Activated naive CD4-positive, alpha-beta T cell treated with Interleukin-2 at 50 U/mL for 16 hours (primary cell): Measurements from ENCODE around the gene SUMO2.
A peak's percentile ranks its signal among the peaks of the same experiment; 100 is the strongest.
"Not testable (repeated sequence)": the region's sequence is repeated elsewhere in the genome, so short reads cannot be mapped to it uniquely, and the experiment has no call there.

ENCODE experiments used
- DNase-seq: peaks from one replicate; pipeline ENCODE4 v3.0.0-alpha.2; 2020

SUMO2 gene

GRCh38 chr17:75181608-75182318, 996 bp downstream of the SUMO2 start:
- DNase-seq, result peak; percentile 57

- no peak for DNase-seq
Measured at GRCh38 chr17:75181110-75181509, 1.6 kb downstream of the SUMO2 start.

GRCh38 chr17:75178453-75178852, 4.3 kb downstream of the SUMO2 start:
- no peak for DNase-seq

GRCh38 chr17:75176625-75177024, 6.1 kb downstream of the SUMO2 start:
- DNase-seq, result no peak

- DNase-seq, result no peak
Measured at GRCh38 chr17:75174996-75175395, 7.8 kb downstream of the SUMO2 start.

- DNase-seq, result no peak
Measured at GRCh38 chr17:75173526-75173925, 9.2 kb downstream of the SUMO2 start.

- DNase-seq, result no peak
Measured at GRCh38 chr17:75168998-75169397, 13.8 kb downstream of the SUMO2 start.

- not testable (repeated sequence) for DNase-seq
Measured at GRCh38 chr17:75164606-75165005, 18.2 kb downstream of the SUMO2 start.

- DNase-seq, result no peak
Measured at GRCh38 chr17:75163074-75163473, 19.7 kb downstream of the SUMO2 start.

GRCh38 chr17:75160211-75160610, 22.5 kb downstream of the SUMO2 start:
- DNase-seq, result no peak

- DNase-seq, result no peak
Measured at GRCh38 chr17:75159196-75160031, 23.3 kb downstream of the SUMO2 start.

GRCh38 chr17:75158480-75158879, 24.3 kb downstream of the SUMO2 start:
- DNase-seq, result not testable (repeated sequence)

GRCh38 chr17:75155191-75155601, 27.6 kb downstream of the SUMO2 start:
- no peak for DNase-seq

- peak; percentile 97 for DNase-seq
Measured at GRCh38 chr17:75154195-75155106, 28.3 kb downstream of the SUMO2 start, which contains the start of gene JPT1. Gene JPT1 (minus strand): TSS chr17:75154512. CDS start chr17:75154397, 115 bp downstream.

- no peak for DNase-seq
Measured at GRCh38 chr17:75153780-75154194, 29.0 kb downstream of the SUMO2 start.

GRCh38 chr17:75152922-75153779, 29.6 kb downstream of the SUMO2 start:
- peak; percentile 26 for DNase-seq

GRCh38 chr17:75152523-75152921, 30.2 kb downstream of the SUMO2 start:
- no peak for DNase-seq

- no peak for DNase-seq
Measured at GRCh38 chr17:75151930-75152329, 30.8 kb downstream of the SUMO2 start.

GRCh38 chr17:75147878-75148546, 34.7 kb downstream of the SUMO2 start:
- no peak for DNase-seq

- no peak for DNase-seq
Measured at GRCh38 chr17:75146592-75146991, 36.2 kb downstream of the SUMO2 start.

GRCh38 chr17:75144816-75145512, 37.8 kb downstream of the SUMO2 start:
- DNase-seq, result no peak
